HFF-Myc (cell line): Measurements from ENCODE around the gene ZNF784.

Experiments used
- DNase-seq: peaks from one replicate; pipeline ENCODE4 v3.0.0-alpha.2; 2011; ENCODE audit warnings: low read depth; ENCODE audit errors: extremely low read depth
- H3K4me3 ChIP-seq: replicated peaks from 2 replicates; pipeline ENCODE4 v1.5.1; 2011; ENCODE audit warnings: low read depth, mild to moderate bottlenecking, control low read depth, low read length
- CTCF ChIP-seq: IDR thresholded peaks from 2 replicates; pipeline ENCODE4 v1.5.1; 2012; ENCODE audit warnings: mild to moderate bottlenecking, low read depth, low read length, control low read depth; ENCODE audit errors: missing control alignments

Gene ZNF784

GRCh38 chr19:55599468-55599841, 24.9 kb downstream of the ZNF784 start, which contains the start of gene FIZ1:
Gene FIZ1 (minus strand): TSS chr19:55599517. CDS start chr19:55597865, 1,652 bp downstream.
- peak; percentile 92 for DNase-seq
- no peak for TF ChIP-seq CTCF
- peak within 1 kb of the TSS; percentile 80 for H3K4me3 ChIP-seq

- TF ChIP-seq CTCF = no peak
- DNase-seq = peak; percentile 87
- H3K4me3 ChIP-seq = peak overlapping the region; percentile 80
Observed at GRCh38 chr19:55598719-55599467, 25.5 kb downstream of the ZNF784 start.

- DNase-seq = no peak
- TF ChIP-seq CTCF = no peak
- no peak overlapping the region for H3K4me3 ChIP-seq
Observed at GRCh38 chr19:55598034-55598433, 26.3 kb downstream of the ZNF784 start.

GRCh38 chr19:55597501-55597921, 26.9 kb downstream of the ZNF784 start:
- no peak for TF ChIP-seq CTCF
- no peak overlapping the region for H3K4me3 ChIP-seq
- DNase-seq = no peak

- DNase-seq = no peak
- no peak for TF ChIP-seq CTCF
- no peak overlapping the region for H3K4me3 ChIP-seq
Observed at GRCh38 chr19:55596304-55596703, 28.1 kb downstream of the ZNF784 start.

GRCh38 chr19:55594996-55595545, 29.3 kb downstream of the ZNF784 start:
- no peak for DNase-seq
- no peak overlapping the region for H3K4me3 ChIP-seq
- no peak for TF ChIP-seq CTCF
